Middle frontal gyrus (tissue), 1 donor: Measurements from ENCODE around the gene RABL6.
"Not testable (repeated sequence)": the region's sequence is repeated elsewhere in the genome, so short reads cannot be mapped to it uniquely, and the experiment has no call there.

Source experiments
- DNase-seq: peaks from one replicate; pipeline ENCODE4 v3.0.0-alpha.2; 2015; ENCODE audit warnings: low spot score; ENCODE audit errors: extremely low spot score

The RABL6 gene, protein sequence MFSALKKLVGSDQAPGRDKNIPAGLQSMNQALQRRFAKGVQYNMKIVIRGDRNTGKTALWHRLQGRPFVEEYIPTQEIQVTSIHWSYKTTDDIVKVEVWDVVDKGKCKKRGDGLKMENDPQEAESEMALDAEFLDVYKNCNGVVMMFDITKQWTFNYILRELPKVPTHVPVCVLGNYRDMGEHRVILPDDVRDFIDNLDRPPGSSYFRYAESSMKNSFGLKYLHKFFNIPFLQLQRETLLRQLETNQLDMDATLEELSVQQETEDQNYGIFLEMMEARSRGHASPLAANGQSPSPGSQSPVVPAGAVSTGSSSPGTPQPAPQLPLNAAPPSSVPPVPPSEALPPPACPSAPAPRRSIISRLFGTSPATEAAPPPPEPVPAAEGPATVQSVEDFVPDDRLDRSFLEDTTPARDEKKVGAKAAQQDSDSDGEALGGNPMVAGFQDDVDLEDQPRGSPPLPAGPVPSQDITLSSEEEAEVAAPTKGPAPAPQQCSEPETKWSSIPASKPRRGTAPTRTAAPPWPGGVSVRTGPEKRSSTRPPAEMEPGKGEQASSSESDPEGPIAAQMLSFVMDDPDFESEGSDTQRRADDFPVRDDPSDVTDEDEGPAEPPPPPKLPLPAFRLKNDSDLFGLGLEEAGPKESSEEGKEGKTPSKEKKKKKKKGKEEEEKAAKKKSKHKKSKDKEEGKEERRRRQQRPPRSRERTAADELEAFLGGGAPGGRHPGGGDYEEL

DNA sequence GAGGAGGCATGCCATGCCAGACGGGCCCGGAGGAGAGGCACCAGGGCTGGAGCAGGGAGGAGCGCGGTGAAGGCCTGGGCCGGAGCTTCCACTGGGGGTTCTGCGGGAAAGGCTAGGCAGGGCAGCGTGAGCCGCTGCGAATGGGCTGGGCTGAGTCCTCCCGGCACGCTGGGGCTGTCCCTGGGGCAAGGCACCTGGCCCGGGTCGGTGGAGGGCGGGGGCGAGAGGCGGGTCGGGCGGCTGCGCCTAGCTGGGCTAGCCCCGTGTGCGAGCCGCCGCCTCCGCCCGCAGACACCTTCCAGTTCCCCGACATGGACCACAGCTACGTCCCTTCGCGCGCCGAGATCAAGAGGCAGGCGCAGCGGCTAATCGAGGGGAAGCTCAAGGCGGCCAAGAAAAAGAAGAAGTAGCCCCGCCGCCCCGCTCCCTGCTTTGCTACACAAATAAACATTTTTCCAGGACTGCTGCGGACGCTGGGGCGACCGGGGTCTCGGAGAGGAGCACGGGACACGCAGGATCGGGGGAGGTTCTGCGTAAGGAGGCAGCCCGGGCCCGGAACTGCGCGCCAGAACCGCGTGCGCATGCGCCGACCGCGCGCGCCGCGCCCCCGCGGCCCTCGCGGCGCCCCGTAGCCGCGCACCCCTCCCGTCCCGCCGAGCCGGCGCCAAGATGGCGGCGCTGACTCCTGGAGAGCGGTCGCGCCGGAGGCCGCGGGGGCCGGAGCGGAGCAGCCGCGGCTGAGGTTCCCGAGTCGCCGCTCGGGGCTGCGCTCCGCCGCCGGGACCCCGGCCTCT, at the start of gene RABL6:
Gene RABL6, plus strand, starts transcription at position 668 of the 794 bp plus-strand sequence. CDS start 249 bp downstream, outside the sequence.
- DNase-seq, result no peak

- DNase-seq, result no peak
Measured at GRCh38 chr9:136759001-136759400, 48.7 kb upstream of the RABL6 start.

DNA sequence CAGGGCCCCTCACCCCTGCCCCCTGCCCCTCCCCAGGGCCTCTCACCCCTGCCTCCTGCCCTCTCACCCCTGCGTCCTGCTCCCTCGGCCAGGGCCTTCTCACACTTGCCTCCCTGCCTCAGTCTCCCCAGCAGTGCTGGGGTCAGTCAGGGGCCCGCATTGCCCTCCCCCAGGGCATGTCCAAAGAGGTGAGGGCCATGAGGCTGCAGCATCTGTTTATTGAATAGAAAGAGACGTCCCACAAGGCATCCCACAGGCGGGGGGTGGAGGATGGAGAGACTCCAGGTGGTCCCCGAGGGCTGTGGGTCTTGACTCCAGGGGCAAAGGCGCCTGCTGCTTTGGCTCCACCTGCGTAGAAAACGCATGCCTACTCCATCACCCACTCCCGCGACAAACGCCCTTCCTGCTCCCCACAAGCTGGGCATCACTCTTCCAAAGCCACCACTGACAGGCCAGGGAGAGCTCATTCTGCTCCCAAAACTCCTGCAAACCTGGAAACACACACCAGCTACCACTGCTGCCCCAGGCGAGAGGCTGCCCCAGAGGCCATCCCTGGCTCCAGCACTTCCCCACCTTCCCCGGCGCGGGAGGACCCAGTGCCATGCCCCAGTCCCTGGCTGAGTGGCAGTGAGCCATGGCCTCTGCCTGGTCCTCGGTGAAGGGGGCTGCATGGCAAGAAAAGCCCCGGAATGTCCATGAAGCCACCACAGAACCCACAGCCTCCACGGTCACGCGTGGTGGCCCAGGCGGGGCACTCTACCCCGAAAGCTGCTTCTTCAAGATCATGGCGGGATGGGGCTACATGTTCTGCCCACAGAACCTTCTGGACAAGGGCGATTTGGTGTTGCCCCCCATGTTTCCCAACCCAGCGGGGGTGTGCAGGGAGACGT, 48.1 kb upstream of the RABL6 start:
- DNase-seq, result no peak

- no peak for DNase-seq
Measured at GRCh38 chr9:136760424-136760823, 47.3 kb upstream of the RABL6 start.

- DNase-seq, result peak; percentile 32
Measured at GRCh38 chr9:136760834-136761544, 46.8 kb upstream of the RABL6 start.

- no peak for DNase-seq
Measured at GRCh38 chr9:136761545-136761981, 46.2 kb upstream of the RABL6 start.

DNA sequence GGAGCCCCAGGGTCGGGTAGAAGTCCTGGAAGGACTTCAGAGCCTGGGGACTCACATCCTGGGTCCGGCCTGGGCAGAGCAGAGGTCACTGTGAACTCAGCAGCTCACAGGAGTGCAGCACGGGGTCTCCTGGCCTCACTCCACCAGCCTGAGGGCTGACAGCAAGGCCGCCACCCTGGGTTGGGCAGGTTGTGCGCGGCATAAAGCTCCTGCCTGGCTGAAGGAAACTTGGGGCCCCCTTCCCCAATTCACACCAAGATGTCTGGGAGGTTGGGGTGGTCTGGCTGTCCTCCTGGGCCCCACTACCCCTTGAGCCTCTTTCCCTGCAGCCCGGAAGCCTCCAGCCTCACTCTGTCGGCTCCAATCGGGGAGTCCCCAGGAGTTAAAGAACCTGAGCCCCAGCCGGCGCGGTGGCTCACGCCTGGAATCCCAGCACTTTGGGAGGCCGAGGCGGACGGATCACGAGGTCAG, 45.5 kb upstream of the RABL6 start:
- DNase-seq, result no peak

GRCh38 chr9:136762915-136763648, 44.7 kb upstream of the RABL6 start:
- DNase-seq, result no peak

DNA sequence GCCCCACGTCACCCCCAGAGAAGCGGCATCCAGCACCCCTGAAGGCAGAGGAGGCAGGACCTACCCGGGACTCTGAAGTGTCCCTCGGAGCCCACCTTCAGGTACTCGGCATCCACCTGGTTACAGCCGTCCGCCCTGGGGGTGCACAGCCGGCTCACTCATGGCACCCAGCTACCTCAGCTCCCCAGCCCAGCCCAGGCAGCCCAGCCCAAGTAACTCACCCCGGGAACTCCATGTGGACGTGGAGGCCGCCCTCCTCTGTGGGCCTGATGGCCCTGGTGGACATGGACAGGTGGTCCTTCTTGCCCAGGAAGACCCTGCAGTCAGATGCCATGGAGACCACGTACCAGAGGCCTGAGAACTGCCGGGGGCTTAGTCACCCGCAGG, 44.1 kb upstream of the RABL6 start:
- DNase-seq, result no peak

DNA sequence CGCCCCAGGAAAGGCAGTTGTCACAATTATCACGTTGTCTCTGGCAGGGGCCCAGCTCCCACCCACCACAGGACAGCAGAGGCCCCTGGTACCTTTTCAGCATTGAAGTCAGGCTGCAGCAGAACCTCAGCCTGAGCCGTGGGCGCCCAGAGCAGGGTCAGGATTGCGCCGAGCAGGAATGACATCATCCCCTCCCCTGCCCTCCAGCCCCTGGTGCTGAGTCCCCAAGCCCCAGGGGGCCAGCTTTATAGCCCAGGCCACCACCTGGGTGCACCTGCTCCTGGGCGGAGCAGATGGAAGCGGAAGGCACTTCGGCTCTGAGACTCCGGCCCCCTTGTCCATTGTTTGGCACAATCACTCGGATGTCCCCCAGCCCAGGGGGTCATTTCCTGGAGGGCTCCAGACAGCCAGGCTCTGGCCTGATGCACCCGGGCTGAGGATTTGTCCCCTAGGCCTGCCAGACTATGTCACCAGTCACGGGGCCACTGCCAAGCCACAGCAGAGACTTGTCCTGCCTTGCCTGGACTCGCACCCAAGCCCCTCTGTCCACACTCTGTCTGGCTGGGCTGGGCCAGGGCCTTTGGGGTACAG, 43.4 kb upstream of the RABL6 start, which contains the start of gene LCN15:
Gene LCN15, minus strand, starts transcription at position 218 of the 591 bp plus-strand sequence. Its CDS starts 30 bp downstream, at position 188.
- DNase-seq, result no peak

DNA sequence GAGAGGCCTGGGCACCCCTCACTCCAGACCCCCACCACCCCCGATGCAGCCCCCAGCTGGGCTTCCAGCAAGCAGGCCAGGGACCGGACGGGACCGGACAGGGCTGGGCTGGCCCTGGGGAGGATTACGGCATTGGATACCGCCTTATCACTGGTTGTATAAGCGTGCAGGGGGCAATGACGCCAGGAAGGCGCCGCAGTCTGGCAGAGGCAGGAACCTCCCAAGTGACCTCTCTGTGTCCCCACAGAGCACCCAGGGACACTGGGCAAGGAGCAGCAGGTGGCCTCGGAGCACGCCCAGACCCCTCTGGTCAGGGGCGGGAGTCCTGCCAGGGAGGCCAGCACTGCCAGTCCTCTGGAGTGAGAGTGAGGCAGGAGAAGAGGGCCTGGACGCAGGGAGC, 42.7 kb upstream of the RABL6 start:
- DNase-seq, result no peak

- not testable (repeated sequence) for DNase-seq
Measured at GRCh38 chr9:136765745-136766409, 41.9 kb upstream of the RABL6 start.

GRCh38 chr9:136766410-136767120, 41.2 kb upstream of the RABL6 start:
- DNase-seq, result not testable (repeated sequence)

DNA sequence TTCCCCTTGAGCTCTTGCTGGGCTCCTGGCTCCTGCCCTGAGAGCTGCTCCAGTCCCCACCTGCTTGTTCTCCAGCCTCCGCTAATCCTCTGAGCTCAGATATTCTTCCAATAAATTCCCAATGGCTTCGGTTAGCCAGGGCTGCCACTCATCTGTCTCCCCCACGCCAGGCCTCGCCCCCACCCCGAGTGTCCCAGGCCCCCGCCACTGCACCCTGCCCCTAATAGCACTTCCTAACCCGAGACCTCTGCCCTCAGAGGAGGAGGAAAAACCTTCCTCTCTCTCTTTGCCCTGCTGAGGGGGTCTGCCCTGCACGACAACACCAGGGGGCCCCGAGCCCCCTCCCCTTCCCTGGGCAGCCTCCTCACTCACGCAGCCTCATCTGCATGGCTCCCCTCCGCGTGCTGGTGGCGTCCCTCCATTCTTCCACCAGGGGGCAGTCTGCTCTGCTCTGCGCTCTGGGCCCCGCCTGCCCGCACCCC, 38.0 kb upstream of the RABL6 start:
- DNase-seq, result no peak

- DNase-seq, result no peak
Measured at GRCh38 chr9:136771907-136772415, 35.8 kb upstream of the RABL6 start.

GRCh38 chr9:136773386-136774044, 34.2 kb upstream of the RABL6 start:
- no peak for DNase-seq
